ENCODE data around the gene ETS2.
A peak's percentile ranks its signal among the peaks of the same experiment; 100 is the strongest.

Gene ETS2

GRCh38 chr21:38773099-38774061 lies 32.3 kb upstream of the ETS2 start:
- Mint-ChIP-seq H3K27me3 (no peaks in the 10 kb centered on the region), H3K4me3 (no peak overlapping the region), H3K27ac (peak overlapping the region in 1 of 2 donors; percentile 55), H3K9me3 (peaks cover 9 to 13% of the 10 kb centered on the region in 2 donors), H3K4me1 (peaks cover 65% of the 10 kb centered on the region)
- no peak for DNase-seq
- no peak for ATAC-seq

GRCh38 chr21:38774152-38774551 lies 31.6 kb upstream of the ETS2 start:
- no peak for DNase-seq
- H3K4me1 Mint-ChIP-seq, result peaks cover 61% of the 10 kb centered on the region
- no peak overlapping the region for H3K4me3 Mint-ChIP-seq
- no peak for ATAC-seq
- H3K27ac Mint-ChIP-seq, result no peak overlapping the region
- no peaks in the 10 kb centered on the region for H3K27me3 Mint-ChIP-seq
- peaks cover 17 to 20% of the 10 kb centered on the region in 2 donors for H3K9me3 Mint-ChIP-seq

DNA sequence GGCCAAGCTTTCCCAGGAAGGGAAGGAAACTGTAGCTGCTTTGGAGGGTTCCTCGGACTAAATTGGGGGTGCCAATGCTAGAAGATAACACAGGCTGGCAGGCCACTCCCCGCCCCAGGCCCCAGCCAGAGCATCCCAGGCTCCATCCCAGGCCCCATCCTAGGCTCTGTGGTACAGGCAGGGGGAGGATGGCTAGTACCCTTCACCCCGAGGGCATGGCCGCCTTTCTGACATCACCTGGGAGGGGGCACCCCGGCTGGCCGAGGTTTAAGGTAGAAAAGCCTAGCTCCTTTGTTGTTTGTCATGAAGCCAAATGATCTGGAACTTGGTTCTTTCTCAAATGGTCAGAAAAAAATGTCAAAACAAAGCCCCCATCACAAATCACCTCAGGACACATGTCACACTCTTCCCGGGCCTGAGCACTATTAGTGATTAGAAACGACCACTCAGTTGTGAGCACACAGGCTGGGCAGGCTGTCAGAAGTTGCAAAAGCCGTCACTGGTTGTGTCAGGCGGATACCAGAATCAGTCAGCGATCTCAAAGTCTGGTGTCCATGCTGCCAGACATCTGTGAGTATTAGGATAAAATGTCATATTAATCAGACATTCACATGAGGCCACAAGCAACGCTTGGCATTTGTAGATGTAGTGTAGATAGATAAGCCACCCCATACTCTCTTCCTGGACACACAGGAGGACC lies 31.0 kb upstream of the ETS2 start:
- H3K4me1 Mint-ChIP-seq, result peaks cover 55% of the 10 kb centered on the region
- H3K4me3 Mint-ChIP-seq, result no peak overlapping the region
- H3K9me3 Mint-ChIP-seq, result peaks cover 19 to 22% of the 10 kb centered on the region in 2 donors
- no peaks in the 10 kb centered on the region for H3K27me3 Mint-ChIP-seq
- no peak for ATAC-seq
- no peak overlapping the region for H3K27ac Mint-ChIP-seq
- DNase-seq, result no peak

DNA sequence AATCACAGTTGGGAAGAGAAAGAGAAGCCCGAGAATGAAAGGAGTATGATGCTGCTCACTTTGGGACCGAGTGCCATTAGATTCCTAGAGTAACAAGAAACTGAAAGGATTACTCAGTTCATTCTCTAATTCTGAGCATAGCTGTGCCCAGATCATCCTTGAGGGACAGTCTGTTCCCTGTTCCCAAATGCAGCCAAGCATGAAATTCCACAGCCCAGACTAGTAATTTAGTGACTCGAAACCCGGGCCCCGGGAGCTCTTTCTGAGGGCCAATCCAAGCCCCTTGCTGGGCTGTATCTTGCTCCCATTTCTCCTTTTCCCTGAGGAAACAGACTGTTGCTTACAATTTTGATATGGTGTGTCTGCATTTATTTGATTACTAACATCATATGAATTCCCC lies 30.0 kb upstream of the ETS2 start:
- DNase-seq (no peak), ATAC-seq (no peak)
- Mint-ChIP-seq H3K4me1 (peaks cover 54% of the 10 kb centered on the region), H3K4me3 (no peak overlapping the region), H3K27me3 (no peaks in the 10 kb centered on the region), H3K27ac (no peak overlapping the region), H3K9me3 (peaks cover 19 to 22% of the 10 kb centered on the region in 2 donors)

DNA sequence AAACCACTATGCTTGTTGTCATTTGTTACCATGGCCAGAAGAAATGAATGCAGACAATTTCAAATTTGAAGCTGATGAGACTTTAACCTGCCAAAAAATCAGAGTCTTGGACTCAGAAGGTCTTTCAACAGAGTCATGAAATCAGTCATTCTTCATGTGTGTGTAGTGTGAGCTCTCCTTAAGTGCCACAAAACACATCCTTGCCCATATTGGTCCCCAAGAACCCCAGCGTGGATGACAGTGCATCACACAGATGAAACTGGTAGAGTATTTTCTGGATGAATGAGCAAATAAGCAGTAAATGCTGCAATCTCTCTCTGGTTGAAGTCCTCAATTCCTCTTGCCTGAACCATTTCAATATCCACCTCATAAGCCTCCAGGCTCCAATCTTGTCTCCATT lies 28.7 kb upstream of the ETS2 start:
- peaks cover 26 to 33% of the 10 kb centered on the region in 2 donors for H3K9me3 Mint-ChIP-seq
- peaks cover 60% of the 10 kb centered on the region for H3K4me1 Mint-ChIP-seq
- no peaks in the 10 kb centered on the region for H3K27me3 Mint-ChIP-seq
- ATAC-seq (peak; percentile 78), DNase-seq (peak in 1 of 2 donors; percentile 49)
- H3K27ac Mint-ChIP-seq, result no peak overlapping the region
- H3K4me3 Mint-ChIP-seq, result peak overlapping the region in 1 of 2 donors; percentile 58

GRCh38 chr21:38777531-38777930 lies 28.2 kb upstream of the ETS2 start:
- H3K4me1 Mint-ChIP-seq, result peaks cover 60% of the 10 kb centered on the region
- H3K27me3 Mint-ChIP-seq, result no peaks in the 10 kb centered on the region
- DNase-seq (peak in 1 of 2 donors; percentile 35), ATAC-seq (peak; percentile 66)
- peak overlapping the region in 1 of 2 donors; percentile 50 for H3K27ac Mint-ChIP-seq
- peak overlapping the region; percentile 33 to 58 for H3K4me3 Mint-ChIP-seq
- peaks cover 32 to 36% of the 10 kb centered on the region in 2 donors for H3K9me3 Mint-ChIP-seq

- Mint-ChIP-seq H3K9me3 (peaks cover 39 to 47% of the 10 kb centered on the region in 2 donors), H3K4me3 (peak overlapping the region; percentile 4 to 74), H3K27me3 (no peaks in the 10 kb centered on the region), H3K27ac (peak overlapping the region; percentile 65 to 96), H3K4me1 (peaks cover 46% of the 10 kb centered on the region)
- peak; percentile 88 for ATAC-seq
- DNase-seq, result peak in 1 of 2 donors; percentile 46
Observed at GRCh38 chr21:38780879-38781278, 24.9 kb upstream of the ETS2 start.

DNA sequence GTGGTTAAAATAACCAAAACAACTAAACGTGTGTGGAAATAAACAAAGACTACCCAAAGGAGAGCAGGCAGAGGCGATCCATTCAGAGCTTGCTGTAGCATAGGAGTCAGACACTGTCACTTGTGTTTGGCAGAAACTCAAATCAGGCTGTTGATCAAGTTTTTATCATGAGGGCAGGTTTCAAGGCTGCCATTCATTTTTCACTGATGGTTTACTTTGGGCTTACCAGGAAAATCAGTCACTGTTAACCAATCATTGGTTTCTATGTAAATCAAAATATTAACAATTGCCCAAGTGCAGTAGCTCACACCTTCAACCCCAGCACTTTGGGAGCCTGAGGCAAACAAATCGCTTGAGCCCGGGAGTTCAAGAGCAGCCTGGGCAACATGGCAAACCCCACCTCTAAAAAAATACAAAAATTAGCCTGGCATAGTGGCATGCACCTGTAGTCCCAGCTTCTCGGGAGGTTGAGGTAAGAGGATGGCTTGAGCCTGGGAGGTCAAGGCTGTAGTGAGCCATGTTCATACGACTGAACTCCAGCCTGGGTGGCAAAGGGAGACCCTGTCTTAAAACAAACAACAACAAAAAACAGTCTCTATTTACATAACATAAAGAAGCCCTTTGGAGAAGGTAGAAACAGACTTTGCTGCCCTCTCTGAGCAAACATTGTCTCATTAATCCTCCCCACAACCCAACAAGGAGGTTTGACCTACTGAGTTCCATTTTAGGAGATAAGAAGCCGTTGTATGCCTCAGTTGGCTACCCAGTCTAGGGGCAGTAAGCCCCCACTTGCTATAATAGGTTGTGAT lies 21.1 kb upstream of the ETS2 start:
- Mint-ChIP-seq H3K27me3 (no peaks in the 10 kb centered on the region), H3K9me3 (peaks cover 20 to 26% of the 10 kb centered on the region in 2 donors), H3K4me1 (peaks cover 23% of the 10 kb centered on the region), H3K4me3 (no peak overlapping the region), H3K27ac (peak overlapping the region in 1 of 2 donors; percentile 69)
- no peak for DNase-seq
- no peak for ATAC-seq

DNA sequence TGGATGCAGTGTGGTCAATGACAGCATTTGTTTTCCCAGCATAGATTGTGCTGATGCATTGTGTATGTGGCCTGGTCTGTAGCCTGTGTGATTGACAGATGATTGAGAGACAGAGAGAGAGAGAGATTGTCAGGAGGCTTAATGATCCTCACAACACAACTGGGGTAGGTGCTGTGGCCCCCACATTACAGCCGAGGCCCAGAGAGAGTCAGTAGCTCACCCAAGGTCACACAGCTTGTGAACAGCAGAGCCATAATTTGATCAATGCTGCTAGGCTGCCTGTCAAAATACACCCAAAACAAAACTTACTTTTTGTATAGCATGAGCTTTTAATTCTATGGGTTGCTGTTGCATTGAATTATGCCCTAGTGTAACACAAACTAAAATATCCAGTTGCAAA lies 20.2 kb upstream of the ETS2 start:
- DNase-seq (no peak), ATAC-seq (no peak)
- Mint-ChIP-seq H3K4me1 (peaks cover 19% of the 10 kb centered on the region), H3K9me3 (peaks cover 20 to 26% of the 10 kb centered on the region in 2 donors), H3K27me3 (no peaks in the 10 kb centered on the region), H3K4me3 (no peak overlapping the region), H3K27ac (no peak overlapping the region)

GRCh38 chr21:38787016-38787415 lies 18.7 kb upstream of the ETS2 start:
- H3K27ac Mint-ChIP-seq, result no peak overlapping the region
- no peaks in the 10 kb centered on the region for H3K27me3 Mint-ChIP-seq
- peaks cover 13 to 18% of the 10 kb centered on the region in 2 donors for H3K9me3 Mint-ChIP-seq
- H3K4me3 Mint-ChIP-seq, result no peak overlapping the region
- peaks cover 12% of the 10 kb centered on the region for H3K4me1 Mint-ChIP-seq
- no peak for ATAC-seq
- DNase-seq, result no peak

GRCh38 chr21:38787461-38788274 lies 18.1 kb upstream of the ETS2 start:
- H3K4me1 Mint-ChIP-seq, result peaks cover 12% of the 10 kb centered on the region
- H3K27ac Mint-ChIP-seq, result no peak overlapping the region
- H3K9me3 Mint-ChIP-seq, result peaks cover 12 to 14% of the 10 kb centered on the region in 2 donors
- ATAC-seq, result no peak
- no peak overlapping the region for H3K4me3 Mint-ChIP-seq
- DNase-seq, result no peak
- H3K27me3 Mint-ChIP-seq, result no peaks in the 10 kb centered on the region

- no peak overlapping the region for H3K4me3 Mint-ChIP-seq
- no peak for DNase-seq
- H3K27ac Mint-ChIP-seq, result no peak overlapping the region
- peaks cover 12% of the 10 kb centered on the region for H3K4me1 Mint-ChIP-seq
- ATAC-seq, result no peak
- no peaks in the 10 kb centered on the region for H3K27me3 Mint-ChIP-seq
- H3K9me3 Mint-ChIP-seq, result peaks cover 6 to 9% of the 10 kb centered on the region in 2 donors
Observed at GRCh38 chr21:38788275-38788905, 17.3 kb upstream of the ETS2 start.

GRCh38 chr21:38789275-38789674 lies 16.5 kb upstream of the ETS2 start:
- H3K27ac Mint-ChIP-seq, result no peak overlapping the region
- peaks cover 5 to 6% of the 10 kb centered on the region in 2 donors for H3K9me3 Mint-ChIP-seq
- ATAC-seq (no peak), DNase-seq (no peak)
- H3K27me3 Mint-ChIP-seq, result no peaks in the 10 kb centered on the region
- H3K4me3 Mint-ChIP-seq, result no peak overlapping the region
- peaks cover 12% of the 10 kb centered on the region for H3K4me1 Mint-ChIP-seq

GRCh38 chr21:38790059-38790458 lies 15.7 kb upstream of the ETS2 start:
- H3K4me3 Mint-ChIP-seq, result no peak overlapping the region
- peak overlapping the region in 1 of 2 donors; percentile 14 for H3K27ac Mint-ChIP-seq
- DNase-seq (no peak), ATAC-seq (no peak)
- peaks cover 8% of the 10 kb centered on the region for H3K27me3 Mint-ChIP-seq
- H3K9me3 Mint-ChIP-seq, result peaks cover 4 to 6% of the 10 kb centered on the region in 2 donors
- H3K4me1 Mint-ChIP-seq, result peaks cover 12% of the 10 kb centered on the region

All from stimulated activated naive CD8-positive, alpha-beta T cell treated with anti-CD3 and anti-CD28 coated beads, Interleukin-15, amount 100 ng/mL, for 72 hours (primary cell).